Urinary bladder (tissue), 4 donors: Measurements from ENCODE around the gene NACAD. TPM values are rescaled to one million over a fixed set of nuclear protein-coding genes. Genes with fewer than 3 reads are reported as not detected.

Experiments
- DNase-seq: peaks from one replicate; pipeline ENCODE4 v3.0.0-alpha.2; 2015; ENCODE audit errors: extremely low spot score
- H3K27ac ChIP-seq: one replicate; pipeline ENCODE4 v1.5.1; 2013; ENCODE audit warnings: low read depth, mild to moderate bottlenecking, moderate library complexity
- H3K36me3 ChIP-seq: one replicate; pipeline ENCODE4 v1.6.1; 2013; ENCODE audit warnings: mild to moderate bottlenecking, moderate library complexity; ENCODE audit not compliant: insufficient read depth
- H3K4me1 ChIP-seq: one replicate; pipeline ENCODE4 v1.6.1; 2013; ENCODE audit warnings: mild to moderate bottlenecking, moderate library complexity; ENCODE audit not compliant: insufficient read depth
- H3K4me3 ChIP-seq: one replicate; pipeline ENCODE4 v1.5.1; 2013; ENCODE audit warnings: low read depth, low read length
- WGBS: extraction: QIAGEN DNeasy Blood & Tissue Kit; methylation state at CpG from one replicate; pipeline ENCODE4 v1.1.7; 2013; 5-methylcytosine and 5-hydroxymethylcytosine counted together
- polyA plus RNA-seq: library from polyadenylated mRNA; stranded (reverse); fragments of 200-250 nt; gene quantifications from one replicate; pipeline ENCODE4 v1.2.3, GENCODE V29; 2013
- total RNA-seq: library from RNA; depleted of rRNA; stranded (reverse); fragments of >200 nt; gene quantifications from one replicate; pipeline ENCODE4 v1.2.3, GENCODE V29; 2014
- donor health status: healthy with polysubstance abuse.
- donor health status: healthy.

NACAD gene
- total and polyA plus RNA-seq, 2 donors: 1.9 to 7.7 TPM

- no peak overlapping the region for H3K4me3 ChIP-seq
- peaks cover 4% of the 10 kb centered on the region for H3K36me3 ChIP-seq
- H3K27ac ChIP-seq: no peak overlapping the region
- H3K4me1 ChIP-seq: no peaks in the 10 kb centered on the region
- no peak for DNase-seq
- WGBS: 86% methylated on average over 3 of the region's 3 CpGs
These were observed 17.2 kb downstream of the NACAD start for GRCh38 chr7:45071528-45071927.

GRCh38 chr7:45070254-45070642 lies 18.5 kb downstream of the NACAD start:
- peaks cover 4% of the 10 kb centered on the region for H3K36me3 ChIP-seq
- H3K27ac ChIP-seq: no peak overlapping the region
- 96% methylated on average over 1 of the region's 1 CpG for WGBS
- DNase-seq: no peak
- H3K4me3 ChIP-seq: no peak overlapping the region
- no peaks in the 10 kb centered on the region for H3K4me1 ChIP-seq

GRCh38 chr7:45069444-45070253 lies 19.1 kb downstream of the NACAD start:
- no peak overlapping the region for H3K27ac ChIP-seq
- DNase-seq: no peak
- H3K4me3 ChIP-seq: no peak overlapping the region
- peaks cover 4% of the 10 kb centered on the region for H3K36me3 ChIP-seq
- no peaks in the 10 kb centered on the region for H3K4me1 ChIP-seq
- 90% methylated on average over 15 of the region's 15 CpGs for WGBS

- no peak for DNase-seq
- H3K36me3 ChIP-seq: peaks cover 4% of the 10 kb centered on the region
- H3K27ac ChIP-seq: no peak overlapping the region
- no peaks in the 10 kb centered on the region for H3K4me1 ChIP-seq
- 94% methylated on average over 15 of the region's 15 CpGs for WGBS
- H3K4me3 ChIP-seq: no peak overlapping the region
These were observed 20.3 kb downstream of the NACAD start for GRCh38 chr7:45068236-45069023.

- Histone ChIP-seq H3K4me3 (no peak overlapping the region), H3K36me3 (peaks cover 4% of the 10 kb centered on the region), H3K27ac (no peak overlapping the region), H3K4me1 (no peaks in the 10 kb centered on the region)
- no peak for DNase-seq
- WGBS: 95% methylated on average over 3 of the region's 3 CpGs
These were observed 21.2 kb downstream of the NACAD start for GRCh38 chr7:45067582-45067981.

GRCh38 chr7:45066409-45066808 lies 22.4 kb downstream of the NACAD start:
- Histone ChIP-seq H3K36me3 (peaks cover 4% of the 10 kb centered on the region), H3K27ac (no peak overlapping the region), H3K4me1 (no peaks in the 10 kb centered on the region), H3K4me3 (no peak overlapping the region)
- 87% methylated on average over 7 of the region's 7 CpGs for WGBS
- DNase-seq: no peak

- Histone ChIP-seq H3K27ac (no peak overlapping the region), H3K36me3 (peaks cover 4% of the 10 kb centered on the region), H3K4me1 (no peaks in the 10 kb centered on the region), H3K4me3 (no peak overlapping the region)
- no peak for DNase-seq
- 86% methylated on average over 12 of the region's 12 CpGs for WGBS
These were observed 23.5 kb downstream of the NACAD start for GRCh38 chr7:45065031-45065995.

- H3K4me1 ChIP-seq: no peaks in the 10 kb centered on the region
- 88% methylated on average over 16 of the region's 16 CpGs for WGBS
- peaks cover 2% of the 10 kb centered on the region for H3K36me3 ChIP-seq
- H3K4me3 ChIP-seq: no peak overlapping the region
- no peak for DNase-seq
- H3K27ac ChIP-seq: no peak overlapping the region
These were observed 24.6 kb downstream of the NACAD start for GRCh38 chr7:45064047-45064725.

GRCh38 chr7:45061806-45062425 lies 26.9 kb downstream of the NACAD start:
- WGBS: 90% methylated on average over 1 of the region's 1 CpG
- DNase-seq: no peak
- Histone ChIP-seq H3K27ac (no peak overlapping the region), H3K4me3 (no peak overlapping the region), H3K4me1 (no peaks in the 10 kb centered on the region), H3K36me3 (peaks cover 2% of the 10 kb centered on the region)

GRCh38 chr7:45061352-45061751 lies 27.4 kb downstream of the NACAD start:
- DNase-seq: no peak
- Histone ChIP-seq H3K4me1 (no peaks in the 10 kb centered on the region), H3K4me3 (no peak overlapping the region), H3K36me3 (no peaks in the 10 kb centered on the region), H3K27ac (no peak overlapping the region)
- 99% methylated on average over 2 of the region's 2 CpGs for WGBS

GRCh38 chr7:45060295-45060694 lies 28.5 kb downstream of the NACAD start:
- Histone ChIP-seq H3K4me1 (no peaks in the 10 kb centered on the region), H3K27ac (no peak overlapping the region), H3K36me3 (no peaks in the 10 kb centered on the region), H3K4me3 (no peak overlapping the region)
- WGBS: 95% methylated on average over 3 of the region's 3 CpGs
- DNase-seq: no peak

- Histone ChIP-seq H3K4me3 (no peak overlapping the region), H3K27ac (no peak overlapping the region), H3K4me1 (no peaks in the 10 kb centered on the region), H3K36me3 (no peaks in the 10 kb centered on the region)
- 92% methylated on average over 5 of the region's 5 CpGs for WGBS
- no peak for DNase-seq
These were observed 30.9 kb downstream of the NACAD start for GRCh38 chr7:45057878-45058277.
